8988T (cell line): Measurements from ENCODE around the gene CRADD.

Experiments
- DNase-seq: peaks from one replicate; pipeline ENCODE4 v3.0.0; 2011

The CRADD gene

DNA sequence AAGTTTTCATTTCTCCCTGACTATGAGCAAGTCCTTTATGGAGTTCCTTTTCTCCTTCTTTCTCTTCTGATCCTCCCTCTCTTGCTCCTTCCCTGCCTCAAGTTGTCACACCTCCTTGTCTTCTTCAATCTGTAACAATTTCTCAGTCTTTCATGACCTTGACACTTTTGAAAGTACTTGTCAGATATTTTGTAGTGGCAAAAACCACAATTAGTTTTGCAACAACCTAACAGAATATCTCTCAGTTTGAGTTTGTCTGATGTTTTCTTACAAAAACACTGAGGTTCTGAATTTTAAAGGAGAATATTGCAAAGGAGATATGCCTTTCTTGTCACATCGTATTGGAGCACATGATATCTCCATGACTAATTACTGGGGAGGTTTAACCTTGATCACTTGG lies 4.1 kb upstream of the CRADD start:
- no peak for DNase-seq

DNA sequence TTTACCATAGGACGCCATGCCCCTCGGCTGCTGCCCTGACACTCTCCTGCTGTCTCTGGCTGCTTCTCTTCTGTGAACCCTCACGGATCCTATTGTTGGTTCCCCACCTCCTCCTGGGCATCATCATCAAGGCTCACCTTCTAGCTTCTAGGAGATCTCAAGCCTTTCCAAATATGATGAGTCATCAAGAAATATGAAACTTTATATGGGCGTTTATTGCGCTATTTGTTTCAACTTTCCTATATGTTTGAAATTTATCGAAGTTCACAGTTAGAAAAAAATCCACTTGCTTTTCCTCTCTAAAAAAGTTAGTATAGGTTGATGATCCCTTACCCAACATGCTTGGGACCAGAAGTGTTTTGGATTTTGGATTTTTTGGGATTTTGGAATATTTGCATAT lies 2.8 kb upstream of the CRADD start:
- no peak for DNase-seq

DNA sequence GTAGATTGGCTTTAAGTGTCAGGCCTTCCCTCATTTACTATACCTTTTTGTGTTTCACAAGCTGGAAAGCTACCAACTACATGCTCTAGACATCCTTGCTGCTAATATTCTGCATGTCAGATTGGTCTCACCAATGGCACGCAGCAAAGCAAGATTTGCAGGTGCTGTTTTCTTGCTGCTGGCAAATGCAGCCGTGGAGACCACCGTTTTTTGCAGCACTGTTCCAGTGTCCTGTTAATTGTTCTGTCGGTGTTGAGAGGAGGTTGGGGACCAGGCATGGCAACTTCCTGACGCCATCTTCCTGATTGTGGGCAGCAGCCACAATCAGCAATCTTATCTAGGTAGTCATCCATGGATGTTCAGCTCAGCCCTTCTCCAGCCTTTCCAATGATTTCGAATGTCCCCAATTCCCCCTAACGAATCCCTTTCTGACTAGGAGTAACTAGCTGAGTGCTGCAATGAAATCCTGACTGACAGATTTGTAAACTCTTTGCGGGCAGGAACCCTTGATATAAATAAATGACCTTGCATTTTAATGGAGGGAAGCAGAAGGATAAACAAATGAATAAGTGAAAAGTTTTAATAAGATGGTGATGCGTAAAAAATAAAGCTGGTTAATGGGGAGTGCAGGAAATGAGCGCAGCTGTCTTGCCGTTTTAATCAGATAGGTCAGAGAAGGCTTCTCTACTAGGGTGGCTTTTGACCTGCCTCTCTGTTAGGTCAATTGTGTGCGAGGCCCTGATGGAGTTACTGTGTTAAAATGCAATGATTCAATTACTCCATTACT lies 574 bp upstream of the CRADD start:
- DNase-seq: no peak

DNA sequence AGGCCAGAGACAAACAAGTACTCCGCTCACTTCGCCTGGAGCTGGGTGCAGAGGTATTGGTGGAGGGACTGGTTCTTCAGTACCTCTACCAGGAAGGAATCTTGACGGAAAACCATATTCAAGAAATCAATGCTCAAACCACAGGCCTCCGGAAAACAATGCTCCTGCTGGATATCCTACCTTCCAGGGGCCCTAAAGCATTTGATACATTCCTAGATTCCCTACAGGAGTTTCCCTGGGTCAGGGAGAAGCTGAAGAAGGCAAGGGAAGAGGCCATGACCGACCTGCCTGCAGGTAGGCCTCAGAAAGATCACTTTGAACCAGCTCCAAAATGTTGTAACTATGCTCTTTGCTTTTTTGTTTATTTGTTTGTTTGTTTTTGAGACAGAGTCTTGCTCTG lies 1.6 kb downstream of the CRADD start:
- no peak for DNase-seq

DNA sequence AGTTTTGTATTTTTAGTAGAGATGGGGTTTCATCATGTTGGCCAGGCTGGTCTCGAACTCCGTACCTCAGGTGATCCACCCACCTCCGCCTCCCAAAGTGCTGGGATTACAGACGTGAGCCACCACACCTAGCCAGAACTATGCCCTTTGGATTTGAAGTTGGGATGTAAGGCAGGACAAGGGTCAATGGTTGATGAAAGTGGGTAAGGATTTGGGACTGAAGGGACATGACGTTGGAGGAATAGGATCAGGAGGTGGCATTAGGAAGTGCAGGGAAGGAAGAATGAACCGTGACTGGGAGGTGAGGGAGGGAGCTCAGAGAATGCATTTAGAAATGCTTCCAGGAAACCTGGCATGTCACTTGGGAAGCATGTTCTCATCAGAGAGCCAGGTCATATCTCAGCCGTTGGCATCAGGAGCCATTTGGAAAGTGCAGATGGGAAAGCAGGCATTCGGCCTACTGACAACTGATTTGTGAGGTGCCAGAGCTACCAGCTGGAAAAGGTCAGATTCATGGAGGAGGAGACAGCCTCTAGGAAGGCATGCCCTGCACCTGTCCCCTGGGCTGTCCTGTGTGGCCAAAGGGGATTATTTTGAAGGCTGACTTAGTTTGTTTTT lies 2.2 kb downstream of the CRADD start:
- DNase-seq: no peak

DNA sequence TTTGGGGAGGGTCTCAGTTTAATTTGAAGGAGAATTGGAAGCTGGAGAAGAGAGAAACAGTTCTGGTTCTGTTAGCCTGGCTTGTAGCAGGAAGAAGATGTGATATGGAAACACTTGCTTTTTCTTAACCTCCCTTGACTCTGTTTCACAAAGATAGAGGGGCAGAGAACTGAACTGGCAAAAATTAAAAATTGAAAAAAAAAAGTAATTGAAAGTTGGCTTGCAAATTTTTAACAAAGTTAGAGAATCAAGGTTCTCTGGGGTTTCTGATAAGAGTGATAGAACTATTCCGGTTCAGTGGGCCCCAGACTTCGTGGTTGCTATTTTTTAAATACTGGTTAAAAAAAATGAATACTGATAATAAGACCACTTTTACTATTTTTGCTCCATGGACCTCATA lies 2.8 kb downstream of the CRADD start:
- DNase-seq: no peak

DNA sequence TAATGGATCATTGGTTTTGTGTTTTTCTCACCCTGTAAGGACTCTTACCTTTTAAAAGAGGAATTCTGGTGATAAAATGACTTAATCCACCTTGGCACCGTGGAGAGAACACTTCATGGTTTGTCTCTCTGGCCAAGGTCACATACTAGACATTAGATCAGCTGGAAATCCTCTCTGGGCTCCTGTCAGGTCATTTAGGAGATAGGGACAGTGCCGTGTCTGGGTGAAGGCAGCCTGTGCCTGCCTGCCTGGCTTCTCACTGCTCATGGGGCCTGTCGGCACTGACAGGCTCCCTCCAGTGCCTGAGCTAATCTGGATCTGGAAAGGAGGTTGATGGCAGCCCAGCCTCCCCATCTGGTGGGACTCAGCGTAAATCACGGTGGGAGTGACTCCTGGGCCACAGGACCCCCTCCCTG lies 5.7 kb downstream of the CRADD start:
- no peak for DNase-seq

DNA sequence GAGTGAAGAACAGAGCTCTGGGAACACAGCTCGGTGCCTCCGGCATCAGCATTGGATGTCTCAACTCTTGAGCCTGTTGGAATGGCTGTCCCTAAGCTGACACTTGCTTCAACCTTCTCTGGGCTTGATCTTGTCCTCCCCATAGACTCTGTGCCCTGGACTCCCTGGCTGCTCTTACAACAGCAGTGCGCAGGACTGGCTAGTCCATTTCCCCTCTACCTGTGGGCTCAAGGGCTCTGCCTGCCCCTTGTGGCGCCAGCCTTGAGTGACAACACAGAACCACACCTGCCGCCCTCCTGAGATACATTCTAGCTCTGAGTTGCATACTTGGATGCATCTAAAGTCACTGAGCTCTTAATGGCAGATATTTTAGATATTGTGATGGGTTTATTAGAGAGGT lies 6.2 kb downstream of the CRADD start:
- DNase-seq: no peak

DNA sequence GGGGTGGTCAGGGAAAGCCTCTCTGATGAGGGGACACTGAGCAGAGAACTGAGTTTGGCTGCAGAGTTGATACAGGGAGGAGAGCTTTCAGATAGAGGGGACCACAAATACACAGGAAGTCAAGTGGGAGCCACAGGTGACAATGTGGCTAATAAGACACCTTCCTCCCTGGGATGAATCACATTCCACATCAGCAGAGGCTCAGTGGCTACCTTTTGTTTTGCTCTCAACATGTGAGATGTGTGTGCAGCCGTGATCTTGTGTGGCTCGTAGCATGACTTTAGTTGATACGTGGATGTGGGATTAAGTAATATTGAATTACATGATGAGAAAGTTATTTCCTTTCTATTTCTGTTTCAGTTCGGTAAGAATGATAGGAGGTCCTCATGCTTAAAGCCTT lies 7.5 kb downstream of the CRADD start:
- no peak for DNase-seq

DNA sequence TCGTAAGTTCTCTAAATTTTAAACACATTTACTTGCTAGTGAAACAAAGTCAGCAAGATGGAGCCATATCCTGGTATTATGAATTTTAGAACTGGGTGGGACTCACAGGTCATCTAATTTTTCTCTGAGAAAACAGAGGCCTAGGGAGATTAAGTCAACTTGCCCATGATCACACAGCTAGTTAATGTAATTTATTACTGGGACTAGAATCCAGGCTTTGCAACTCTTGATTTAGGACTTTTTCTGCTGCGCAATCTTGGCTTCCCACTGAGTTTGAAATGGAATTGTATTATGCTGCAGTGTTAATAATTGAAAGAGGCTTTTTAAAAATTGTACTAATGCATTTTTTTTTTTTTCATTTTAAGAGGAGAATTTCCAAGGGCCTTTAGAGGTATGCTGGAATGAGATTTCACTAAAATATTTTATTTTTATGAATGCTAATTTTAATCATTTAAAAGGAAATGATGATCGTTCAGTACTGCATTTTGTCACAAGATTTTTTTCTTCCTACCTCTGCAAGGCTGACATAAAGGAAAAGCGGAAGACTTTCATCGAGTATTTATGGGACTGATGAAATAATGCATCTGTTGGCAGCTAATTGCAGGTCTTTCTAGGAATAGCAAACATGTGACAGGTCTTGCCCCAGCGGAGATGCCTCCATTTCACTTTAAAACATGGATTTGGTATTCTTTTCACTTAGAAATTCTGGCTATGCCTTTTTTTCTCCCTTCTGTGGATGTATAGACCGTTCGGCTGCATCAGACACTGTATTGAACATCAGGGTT lies 9.6 kb downstream of the CRADD start:
- no peak for DNase-seq

DNA sequence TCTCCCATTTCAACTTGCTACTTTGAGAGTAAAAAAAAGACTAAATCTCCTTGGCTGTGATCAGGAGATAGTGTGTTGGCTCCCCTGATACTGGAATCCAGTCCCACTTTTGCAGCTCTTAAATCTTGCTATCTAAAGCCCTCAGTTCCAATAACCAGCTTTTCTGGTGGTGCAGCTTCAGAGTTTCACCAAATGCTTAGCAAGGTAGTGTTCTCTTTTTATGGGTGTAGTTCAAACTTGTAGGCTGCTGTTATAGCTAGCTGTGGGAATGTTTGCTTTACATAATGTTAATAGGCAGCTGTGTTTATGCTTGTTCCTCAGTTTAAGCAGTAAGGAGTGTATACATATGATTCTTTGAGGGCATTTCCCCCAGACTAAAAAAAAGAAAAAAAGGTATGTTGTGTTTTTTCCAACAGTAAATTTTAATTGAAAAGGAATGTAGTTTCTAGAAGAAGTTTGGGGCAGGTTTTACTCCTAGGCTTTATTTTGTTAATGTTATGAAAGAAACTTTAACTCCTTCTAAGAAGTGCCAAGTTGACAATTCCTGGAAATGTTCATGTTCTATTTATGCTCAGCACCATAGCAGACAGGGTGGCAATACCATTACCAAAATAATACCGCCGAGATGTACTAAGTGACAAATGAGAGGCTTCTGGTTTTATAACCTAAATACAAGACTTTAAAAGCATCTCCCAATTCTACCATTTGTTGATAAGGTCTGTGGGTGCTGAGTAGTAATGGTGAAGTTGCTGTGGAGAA lies 12.1 kb downstream of the CRADD start:
- DNase-seq: no peak

DNA sequence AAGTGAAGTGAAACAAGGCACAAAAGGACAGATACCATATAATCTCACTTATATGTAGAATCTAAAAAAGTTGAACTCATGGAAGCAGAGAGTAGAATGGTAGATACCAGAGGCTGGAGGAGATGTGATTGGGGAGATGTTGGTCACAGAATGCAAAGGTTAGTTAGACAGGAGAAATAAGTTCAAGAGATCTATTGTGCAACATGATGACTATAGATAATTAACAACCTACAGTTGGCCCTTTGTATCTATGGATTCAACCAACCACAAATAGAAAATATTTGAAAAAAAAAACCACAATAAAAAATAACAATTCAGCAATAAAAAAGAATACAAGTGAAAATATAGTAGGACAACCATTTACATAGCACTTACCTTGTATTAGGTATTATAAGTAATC lies 19.3 kb downstream of the CRADD start:
- no peak for DNase-seq

DNA sequence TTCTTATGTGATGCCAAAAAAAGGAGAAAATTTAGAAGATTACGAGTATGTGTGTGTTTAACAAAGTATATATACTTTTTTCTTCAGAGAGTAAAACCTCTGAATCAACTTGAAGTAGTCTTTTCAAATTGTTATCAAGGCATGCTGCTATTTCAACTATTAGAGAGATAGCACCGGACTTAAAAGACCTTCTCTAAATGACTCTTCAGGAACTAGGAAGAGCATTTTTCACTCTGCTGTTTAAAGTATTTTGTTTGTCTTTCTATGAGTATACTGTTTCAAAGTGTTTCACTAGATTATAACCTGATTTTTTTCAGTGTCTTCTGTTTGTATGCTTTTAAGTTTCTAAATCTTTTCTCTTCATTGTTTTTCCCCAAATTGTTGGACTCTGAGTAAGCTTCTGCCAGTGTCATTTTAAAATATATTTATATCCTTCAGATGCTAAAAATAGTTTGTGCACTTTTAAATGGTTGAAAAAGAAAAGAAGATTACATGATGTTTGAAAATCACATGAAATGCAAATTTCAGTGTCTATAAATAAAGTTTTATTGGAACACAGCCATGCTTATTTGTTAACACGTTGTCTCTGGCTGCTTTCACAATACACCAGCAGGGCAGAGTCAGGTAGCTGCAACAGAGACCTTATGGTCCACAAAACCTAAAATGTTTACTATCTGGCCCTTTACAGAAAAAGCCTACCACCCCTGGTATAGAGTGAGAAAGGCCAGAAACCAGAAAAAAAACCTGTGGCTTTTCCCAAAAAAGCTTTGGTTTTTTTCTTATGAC lies 21.3 kb downstream of the CRADD start:
- DNase-seq: no peak

DNA sequence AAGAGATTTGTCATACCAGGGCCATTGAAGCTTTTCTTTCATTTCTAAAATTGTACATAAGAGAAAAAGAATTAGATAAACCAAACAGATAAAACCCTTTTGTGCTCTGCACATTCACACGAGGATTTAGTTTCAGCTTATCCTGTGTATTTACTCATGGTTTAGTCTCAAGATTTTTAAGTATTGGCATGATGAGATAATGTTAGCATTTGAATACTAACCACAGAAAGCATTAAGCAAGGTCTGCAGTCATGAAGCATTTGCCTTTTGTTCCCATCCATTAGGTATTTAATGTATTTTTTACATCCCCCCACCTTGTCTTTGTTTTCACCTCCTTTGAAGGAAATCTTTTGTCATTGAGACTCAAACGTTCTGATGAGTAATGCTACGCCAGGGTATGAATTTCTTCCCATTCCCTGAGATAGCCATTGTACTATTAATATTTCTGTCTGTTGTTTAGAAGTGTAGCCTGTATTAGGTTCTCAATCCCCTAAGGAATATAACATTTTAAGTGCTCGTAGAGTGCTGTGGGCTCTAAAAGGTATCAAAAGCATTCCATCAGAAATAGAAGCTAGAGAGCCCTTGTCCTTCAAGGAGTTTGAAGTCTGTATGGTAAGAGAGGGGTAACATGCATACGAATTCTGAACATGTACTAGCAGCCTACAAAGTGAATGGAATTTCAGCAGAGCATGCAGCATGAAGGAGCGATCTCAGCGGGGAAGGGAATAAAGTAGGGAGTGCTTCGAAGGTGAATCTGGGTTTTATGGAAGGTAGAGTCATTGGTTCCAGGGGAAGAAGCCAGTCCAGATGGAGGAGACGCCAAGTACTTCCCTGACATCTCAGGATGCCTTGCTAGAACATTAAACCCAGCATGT lies 22.3 kb downstream of the CRADD start:
- no peak for DNase-seq

DNA sequence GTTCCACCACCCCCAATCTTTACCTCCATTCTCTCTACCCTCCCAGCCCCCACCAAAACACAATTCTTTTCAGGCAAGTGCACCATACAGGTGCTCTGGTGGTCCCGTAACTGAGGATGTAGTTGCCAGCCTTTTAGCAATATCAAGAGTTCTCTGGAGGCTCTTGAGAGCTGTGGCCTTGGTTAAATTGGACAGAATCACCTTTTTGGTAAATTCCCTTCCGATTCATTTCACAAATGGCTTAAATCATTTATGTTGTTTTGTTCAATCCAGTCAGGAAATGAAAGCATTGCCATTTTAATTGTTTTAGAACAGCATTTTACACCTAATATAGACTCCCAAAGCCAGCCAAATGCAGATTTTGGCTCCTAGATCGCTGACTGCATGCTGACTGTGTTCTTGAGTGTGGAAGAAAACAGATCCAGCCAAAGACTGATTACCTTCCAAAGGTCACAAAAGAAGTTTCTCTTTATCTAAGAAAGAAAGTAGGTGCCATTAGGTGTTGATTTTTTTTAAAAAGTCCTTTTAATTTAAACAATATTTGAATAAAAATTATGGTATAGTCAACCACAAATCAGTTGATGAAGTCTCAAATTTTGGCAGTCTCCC lies 25.6 kb downstream of the CRADD start:
- DNase-seq: no peak

DNA sequence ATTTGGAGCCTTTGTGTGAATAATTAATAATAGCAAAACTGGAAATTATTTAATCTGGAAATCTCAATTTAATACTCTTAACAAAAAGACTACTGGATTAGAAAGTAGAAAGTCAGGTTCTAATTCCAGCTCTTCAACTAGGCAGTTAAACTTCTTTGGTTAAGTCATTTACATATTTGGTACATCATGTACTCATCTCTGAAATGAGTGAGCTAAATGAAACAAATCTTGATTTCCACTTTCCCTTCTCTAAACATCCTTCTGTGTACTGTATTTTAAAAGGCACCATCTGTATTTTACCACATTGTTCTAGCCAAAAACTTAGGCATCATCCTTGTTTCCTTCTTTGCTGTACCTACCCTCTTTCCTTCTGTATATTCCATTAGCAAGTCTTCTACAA lies 26.9 kb downstream of the CRADD start:
- DNase-seq: no peak

DNA sequence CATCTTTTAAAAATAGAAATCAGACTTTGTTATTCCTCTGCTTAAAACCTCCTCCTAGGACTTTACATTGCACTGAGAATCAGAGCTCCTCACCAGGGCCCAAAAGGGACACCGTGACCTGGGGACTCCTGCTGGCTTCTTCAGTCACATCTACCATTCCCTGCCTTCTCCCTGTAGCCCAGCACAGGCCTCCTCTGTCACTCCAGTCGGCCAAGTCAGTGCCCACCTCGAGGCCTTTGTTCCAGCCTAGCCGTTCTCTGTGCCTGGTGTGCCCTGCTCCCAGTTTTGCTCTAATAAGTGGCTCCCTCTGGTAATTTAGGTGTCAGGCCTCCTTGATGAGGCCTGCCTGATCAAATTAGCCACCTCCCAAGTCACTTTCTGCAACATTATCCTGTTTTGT lies 27.4 kb downstream of the CRADD start:
- no peak for DNase-seq

DNA sequence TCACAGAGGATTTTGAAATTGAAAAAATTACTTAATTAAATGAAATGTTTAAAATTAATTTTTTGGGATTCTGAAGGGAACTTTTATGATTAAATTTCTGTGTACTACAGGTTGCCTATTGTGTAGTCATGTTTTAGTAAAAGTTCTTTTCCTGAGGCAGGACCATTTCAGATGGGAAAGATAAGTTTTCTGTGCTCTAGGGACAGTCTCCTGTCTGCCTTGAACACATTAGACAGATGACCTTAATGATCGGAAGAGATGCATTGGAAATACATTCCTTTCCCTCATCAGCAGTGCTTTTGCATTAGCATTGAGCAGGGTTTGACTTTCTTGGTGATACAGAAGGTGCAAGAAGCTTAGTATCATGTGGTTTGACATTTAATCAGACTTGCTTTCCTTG lies 28.1 kb downstream of the CRADD start:
- no peak for DNase-seq

DNA sequence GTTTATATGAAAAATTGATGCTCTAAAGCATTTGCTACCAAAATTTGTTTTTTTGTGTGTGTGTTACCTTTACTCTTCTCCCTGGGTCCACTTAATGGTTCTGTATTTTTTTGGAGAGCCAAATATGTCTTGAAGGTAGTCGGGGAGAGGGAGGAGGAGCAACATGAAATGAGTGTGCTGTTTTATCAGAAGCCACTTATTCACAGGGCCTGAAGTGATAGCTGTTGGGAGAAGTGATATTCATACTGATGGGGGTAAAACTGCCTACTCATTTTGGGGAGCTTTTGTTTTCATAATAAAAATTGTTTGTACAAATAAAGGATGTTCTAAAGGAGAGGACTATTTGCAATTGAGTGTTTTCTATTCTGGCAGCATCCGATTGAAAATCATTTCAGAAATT lies 29.2 kb downstream of the CRADD start:
- DNase-seq: no peak

DNA sequence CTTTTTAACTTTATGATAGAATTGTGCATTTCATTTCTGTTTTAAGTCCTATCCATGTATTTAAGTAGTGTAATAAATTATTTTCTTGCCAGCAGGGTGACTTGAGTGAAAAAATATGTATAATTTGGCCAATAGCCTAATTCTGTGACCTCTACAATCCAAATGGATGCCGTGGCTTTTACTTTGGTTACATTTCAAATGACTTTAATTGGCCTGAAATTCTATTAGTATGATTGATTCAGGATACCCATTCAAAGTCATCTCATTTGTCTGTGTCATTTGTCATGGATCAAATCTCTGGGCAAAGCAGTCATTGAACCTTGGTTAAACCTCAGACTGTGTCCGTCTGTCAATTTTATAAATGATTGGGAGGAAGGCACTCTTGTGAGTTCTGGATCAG lies 29.6 kb downstream of the CRADD start:
- DNase-seq: no peak

DNA sequence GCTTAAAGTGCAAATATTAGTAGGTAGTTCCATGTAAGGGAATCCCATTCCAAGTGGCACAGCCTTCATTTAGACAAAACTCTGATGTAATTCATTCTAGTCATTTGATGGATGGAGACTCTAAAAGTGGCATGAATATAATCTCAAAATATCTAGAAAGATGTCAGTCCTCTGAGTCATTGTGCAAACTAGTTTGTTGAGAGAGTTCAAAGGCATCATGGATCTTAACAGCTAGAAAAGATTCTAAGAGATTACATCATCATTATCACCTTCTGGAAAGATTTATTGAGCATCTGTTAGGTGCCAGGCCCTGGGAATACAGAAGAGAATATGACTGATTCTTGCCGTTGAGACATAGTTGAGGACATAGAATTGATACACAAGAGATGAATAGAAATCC lies 30.7 kb downstream of the CRADD start:
- no peak for DNase-seq
